AG04450 (cell line): ENCODE measurements around the gene TEX26. TPM values are rescaled to one million over a fixed set of nuclear protein-coding genes. Genes with fewer than 3 reads are reported as not detected.

Source experiments
- CTCF ChIA-PET: fragments of 300-600, 350-600 bp; formaldehyde crosslinking; extraction: SDS; loops from one replicate; lab custom pipeline; 2022; ENCODE audit warnings: antibody characterized with exemption, inconsistent platforms; lab: Charles Lee
- POLR2A ChIA-PET: fragments of 350-600 bp; formaldehyde crosslinking; extraction: SDS; loops from one replicate; lab custom pipeline; 2021; ENCODE audit warnings: antibody characterized with exemption, inconsistent platforms; lab: Yijun Ruan, JAX
- DNase-seq: peaks from one replicate; pipeline ENCODE4 v3.0.0-alpha.2; 2011; ENCODE audit warnings: low read depth, low spot score
- H3K27ac ChIP-seq: one replicate; pipeline ENCODE4 v1.5.1; 2012; ENCODE audit warnings: low read depth, low read length, control low read depth
- H3K27me3 ChIP-seq: one replicate; pipeline ENCODE4 v1.6.0; 2012; ENCODE audit warnings: low read length; ENCODE audit not compliant: control insufficient read depth, insufficient read depth
- H3K4me3 ChIP-seq: 2 replicates; pipeline ENCODE4 v1.5.1; 2011; ENCODE audit warnings: mild to moderate bottlenecking, low read depth, low read length, control low read depth
- H3K9me3 ChIP-seq: 2 replicates; pipeline ENCODE4 v1.5.1; 2012; ENCODE audit warnings: low read length; ENCODE audit not compliant: control insufficient read depth, insufficient read depth
- CTCF ChIP-seq: IDR thresholded peaks from 2 replicates; pipeline ENCODE4 v1.5.1; 2011; ENCODE audit warnings: low read depth, low read length, control low read depth, inconsistent platforms
- polyA plus RNA-seq: library from polyadenylated mRNA; depleted of rRNA; stranded (reverse); fragments of >200 nt; gene quantifications from 2 replicates; pipeline ENCODE4 v1.2.3, GENCODE V29; 2011

TEX26 gene
- polyA plus RNA-seq, 1 experiment = 0.09 TPM

GRCh38 chr13:30892966-30893365 is 39.5 kb upstream of the TEX26 start:
- Histone ChIP-seq H3K4me3 (no peak overlapping the region), H3K9me3 (peaks cover 8% of the 10 kb centered on the region; the same call in 1 of the 2 replicates), H3K27me3 (no peaks in the 10 kb centered on the region), H3K27ac (no peak overlapping the region)
- DNase-seq = no peak
- TF ChIP-seq CTCF = peak; percentile 60
- ChIA-PET CTCF (interaction anchor here (0.6 to 2.9 kb wide), 14 partner anchors 9 to 402 kb away, joined by 3 to 27 read pairs (median 4); no protein-coding TSS in a partner anchor), POLR2A (no interaction called here)

GRCh38 chr13:30895773-30896172 is 36.7 kb upstream of the TEX26 start:
- no peak overlapping the region for H3K4me3 ChIP-seq
- TF ChIP-seq CTCF = 0 out of 2 replicates have a peak, but pooled peaks have one; percentile 13
- CTCF ChIA-PET = no interaction called here
- POLR2A ChIA-PET = no interaction called here
- peak overlapping the region; percentile 62 for H3K27ac ChIP-seq
- DNase-seq = peak; percentile 71
- no peaks in the 10 kb centered on the region for H3K27me3 ChIP-seq
- H3K9me3 ChIP-seq = no peaks in the 10 kb centered on the region

- Histone ChIP-seq H3K27me3 (no peaks in the 10 kb centered on the region), H3K27ac (peak overlapping the region; percentile 84), H3K9me3 (no peaks in the 10 kb centered on the region), H3K4me3 (no peak overlapping the region)
- no peak for TF ChIP-seq CTCF
- CTCF ChIA-PET = interaction anchor here (1.4 kb wide), 1 partner anchor 147 kb away, joined by 8 read pairs; no protein-coding TSS in a partner anchor
- no peak for DNase-seq
- POLR2A ChIA-PET = interaction anchor here (0.5 kb wide), 1 partner anchor 12 kb away, joined by 3 read pairs; no protein-coding TSS in a partner anchor
Observed at GRCh38 chr13:30898070-30898469, 34.4 kb upstream of the TEX26 start.

GRCh38 chr13:30898678-30899241 is 33.7 kb upstream of the TEX26 start:
- TF ChIP-seq CTCF = no peak
- peak; percentile 89 for DNase-seq
- H3K9me3 ChIP-seq = no peaks in the 10 kb centered on the region
- CTCF ChIA-PET = interaction anchor here (0.7 kb wide), 2 partner anchors 12 to 63 kb away, joined by 3 read pairs; no protein-coding TSS in a partner anchor
- no peak overlapping the region for H3K4me3 ChIP-seq
- H3K27ac ChIP-seq = peak overlapping the region; percentile 84
- no peaks in the 10 kb centered on the region for H3K27me3 ChIP-seq
- POLR2A ChIA-PET = interaction anchor here (1.6 kb wide), 1 partner anchor 19 kb away, joined by 4 read pairs; no protein-coding TSS in a partner anchor

GRCh38 chr13:30900436-30900835 is 32.0 kb upstream of the TEX26 start:
- H3K27ac ChIP-seq = no peak overlapping the region
- ChIA-PET POLR2A (no interaction called here), CTCF (interaction anchor here (0.6 to 1.3 kb wide), 3 partner anchors 35 to 144 kb away, joined by 3 to 4 read pairs (median 3); no protein-coding TSS in a partner anchor)
- H3K4me3 ChIP-seq = no peak overlapping the region
- no peaks in the 10 kb centered on the region for H3K9me3 ChIP-seq
- no peaks in the 10 kb centered on the region for H3K27me3 ChIP-seq
- no peak for DNase-seq
- TF ChIP-seq CTCF = no peak
